ENCODE results near the gene PER3.
"Not testable (repeated sequence)": the region's sequence is repeated elsewhere in the genome, so short reads cannot be mapped to it uniquely, and the experiment has no call there.

Gene PER3

GRCh38 chr1:7789828-7790227, 5.7 kb downstream of the PER3 start:
- Histone ChIP-seq H3K9me3 (ENCODE audit: control insufficient read depth, insufficient read depth, low read length) (peaks cover 19% of the 10 kb centered on the region), H3F3A (ENCODE audit: control insufficient read depth, insufficient read depth) (no peaks in the 10 kb centered on the region), H4K20me1 (ENCODE audit: control insufficient read depth, insufficient read depth, low read depth, low read length) (no peaks in the 10 kb centered on the region), H3K4me2 (ENCODE audit: low read length) (no peak overlapping the region), H3K36me3 (ENCODE audit: control insufficient read depth, low read length) (no peaks in the 10 kb centered on the region), H3K9me2 (replicated peaks; ENCODE audit: control insufficient read depth, low read length) (no peaks in the 10 kb centered on the region), H3K27me3 (ENCODE audit: control insufficient read depth, low read length) (no peaks in the 10 kb centered on the region), H3K4me1 (ENCODE audit: control insufficient read depth, low read length) (no peaks in the 10 kb centered on the region), H3K27ac (ENCODE audit: low read depth, low read length) (no peak overlapping the region), H3K4me3 (ENCODE audit: low read length) (no peak overlapping the region), H3K79me2 (ENCODE audit: control insufficient read depth, low read length) (no peaks in the 10 kb centered on the region)
- TF ChIP-seq EZH2phosphoT487 (IDR thresholded peaks at IDR 0.05; ENCODE audit: borderline replicate concordance, low read length) (no peak), CTCF (IDR thresholded peaks at IDR 0.05; ENCODE audit: low read depth, low read length, poor library complexity, severe bottlenecking) (no peak)

DNA sequence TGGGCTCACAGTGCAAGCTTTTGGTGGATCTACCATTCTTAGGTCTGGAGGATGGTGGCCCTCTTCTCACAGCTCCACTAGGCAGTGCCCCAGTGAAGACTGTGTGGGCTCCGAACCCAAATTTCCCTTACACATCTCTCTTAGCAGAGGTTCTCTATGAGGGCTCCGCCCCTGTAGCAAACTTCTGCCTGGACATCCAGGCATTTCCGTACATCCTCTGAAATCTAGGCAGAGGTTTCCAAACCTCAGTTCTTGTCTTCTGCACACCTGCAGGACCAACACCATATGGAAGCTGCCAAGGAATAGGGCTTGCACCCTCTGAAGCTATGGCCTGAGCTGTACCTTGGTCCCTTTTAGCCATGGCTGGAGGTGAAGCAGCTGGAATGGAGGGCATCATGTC, 6.9 kb downstream of the PER3 start:
- not testable (repeated sequence) for H3K4me3 ChIP-seq (ENCODE audit: low read length); H3K79me2 ChIP-seq (ENCODE audit: control insufficient read depth, low read length); H3F3A ChIP-seq (ENCODE audit: control insufficient read depth, insufficient read depth); H3K27ac ChIP-seq (ENCODE audit: low read depth, low read length); H3K27me3 ChIP-seq (ENCODE audit: control insufficient read depth, low read length); H3K36me3 ChIP-seq (ENCODE audit: control insufficient read depth, low read length); H3K4me1 ChIP-seq (ENCODE audit: control insufficient read depth, low read length); H3K9me2 ChIP-seq (replicated peaks; ENCODE audit: control insufficient read depth, low read length); H4K20me1 ChIP-seq (ENCODE audit: control insufficient read depth, insufficient read depth, low read depth, low read length); H3K4me2 ChIP-seq (ENCODE audit: low read length)
- H3K9me3 ChIP-seq (ENCODE audit: control insufficient read depth, insufficient read depth, low read length): peaks cover 19% of the 10 kb centered on the region

DNA sequence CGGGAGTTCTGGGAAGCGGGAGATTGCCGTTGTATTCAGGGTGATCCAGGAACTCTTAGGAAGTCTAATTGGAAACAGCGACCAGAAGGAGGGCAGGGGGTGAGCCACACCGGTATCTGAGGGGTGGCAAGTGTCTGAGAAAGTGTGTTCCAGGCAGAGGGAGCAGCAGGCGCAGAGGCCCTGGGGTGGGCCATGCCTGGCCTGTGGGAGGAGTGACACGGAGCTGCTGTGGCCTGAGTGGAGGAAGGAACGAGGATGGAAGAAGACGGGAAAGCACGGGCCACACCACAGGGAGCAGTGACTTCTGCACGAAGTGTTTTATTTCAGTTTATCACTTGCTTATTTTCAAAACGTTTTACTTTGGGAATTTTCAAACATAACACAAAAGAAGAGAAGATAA, 11.3 kb downstream of the PER3 start:
- Histone ChIP-seq H4K20me1 (ENCODE audit: control insufficient read depth, insufficient read depth, low read depth, low read length) (no peaks in the 10 kb centered on the region), H3K9me3 (ENCODE audit: control insufficient read depth, insufficient read depth, low read length) (peaks cover 16% of the 10 kb centered on the region; the same call in 1 of the 2 replicates), H3K4me3 (ENCODE audit: low read length) (no peak overlapping the region), H3F3A (ENCODE audit: control insufficient read depth, insufficient read depth) (no peaks in the 10 kb centered on the region), H3K27me3 (ENCODE audit: control insufficient read depth, low read length) (no peaks in the 10 kb centered on the region), H3K4me1 (ENCODE audit: control insufficient read depth, low read length) (no peaks in the 10 kb centered on the region), H3K9me2 (replicated peaks; ENCODE audit: control insufficient read depth, low read length) (no peaks in the 10 kb centered on the region), H3K4me2 (ENCODE audit: low read length) (no peak overlapping the region), H3K36me3 (ENCODE audit: control insufficient read depth, low read length) (no peaks in the 10 kb centered on the region), H3K79me2 (ENCODE audit: control insufficient read depth, low read length) (no peaks in the 10 kb centered on the region), H3K27ac (ENCODE audit: low read depth, low read length) (no peak overlapping the region)
- TF ChIP-seq EZH2phosphoT487 (IDR thresholded peaks at IDR 0.05; ENCODE audit: borderline replicate concordance, low read length): no peak
- no peak for TF ChIP-seq CTCF (IDR thresholded peaks at IDR 0.05; ENCODE audit: low read depth, low read length, poor library complexity, severe bottlenecking)

- Histone ChIP-seq H3K4me2 (ENCODE audit: low read length) (no peak overlapping the region), H4K20me1 (ENCODE audit: control insufficient read depth, insufficient read depth, low read depth, low read length) (no peaks in the 10 kb centered on the region), H3K9me2 (replicated peaks; ENCODE audit: control insufficient read depth, low read length) (no peaks in the 10 kb centered on the region), H3K9me3 (ENCODE audit: control insufficient read depth, insufficient read depth, low read length) (no peaks in the 10 kb centered on the region), H3K27ac (ENCODE audit: low read depth, low read length) (no peak overlapping the region), H3K27me3 (ENCODE audit: control insufficient read depth, low read length) (no peaks in the 10 kb centered on the region), H3K4me1 (ENCODE audit: control insufficient read depth, low read length) (no peaks in the 10 kb centered on the region), H3K79me2 (ENCODE audit: control insufficient read depth, low read length) (no peaks in the 10 kb centered on the region), H3F3A (ENCODE audit: control insufficient read depth, insufficient read depth) (no peaks in the 10 kb centered on the region), H3K36me3 (ENCODE audit: control insufficient read depth, low read length) (no peaks in the 10 kb centered on the region; the same call in 1 of the 2 replicates), H3K4me3 (ENCODE audit: low read length) (no peak overlapping the region)
- TF ChIP-seq EZH2phosphoT487 (IDR thresholded peaks at IDR 0.05; ENCODE audit: borderline replicate concordance, low read length) (no peak), CTCF (IDR thresholded peaks at IDR 0.05; ENCODE audit: low read depth, low read length, poor library complexity, severe bottlenecking) (no peak)
These were observed 21.4 kb downstream of the PER3 start for GRCh38 chr1:7805460-7805859.

All from DOHH2 (cell line).